Measurements from ENCODE around the gene TWF2.
"Not testable (repeated sequence)": the region's sequence is repeated elsewhere in the genome, so short reads cannot be mapped to it uniquely, and the experiment has no call there.

The TWF2 gene

GRCh38 chr3:52238761-52239701 lies at the start of gene TWF2:
TWF2 (minus strand) TSS chr3:52239158; CDS start chr3:52239016, 142 bp downstream.
- no peak for TF ChIP-seq EZH2 (IDR thresholded peaks at IDR 0.05; ENCODE audit: borderline replicate concordance, low read length)
- TF ChIP-seq, protein P1, sequence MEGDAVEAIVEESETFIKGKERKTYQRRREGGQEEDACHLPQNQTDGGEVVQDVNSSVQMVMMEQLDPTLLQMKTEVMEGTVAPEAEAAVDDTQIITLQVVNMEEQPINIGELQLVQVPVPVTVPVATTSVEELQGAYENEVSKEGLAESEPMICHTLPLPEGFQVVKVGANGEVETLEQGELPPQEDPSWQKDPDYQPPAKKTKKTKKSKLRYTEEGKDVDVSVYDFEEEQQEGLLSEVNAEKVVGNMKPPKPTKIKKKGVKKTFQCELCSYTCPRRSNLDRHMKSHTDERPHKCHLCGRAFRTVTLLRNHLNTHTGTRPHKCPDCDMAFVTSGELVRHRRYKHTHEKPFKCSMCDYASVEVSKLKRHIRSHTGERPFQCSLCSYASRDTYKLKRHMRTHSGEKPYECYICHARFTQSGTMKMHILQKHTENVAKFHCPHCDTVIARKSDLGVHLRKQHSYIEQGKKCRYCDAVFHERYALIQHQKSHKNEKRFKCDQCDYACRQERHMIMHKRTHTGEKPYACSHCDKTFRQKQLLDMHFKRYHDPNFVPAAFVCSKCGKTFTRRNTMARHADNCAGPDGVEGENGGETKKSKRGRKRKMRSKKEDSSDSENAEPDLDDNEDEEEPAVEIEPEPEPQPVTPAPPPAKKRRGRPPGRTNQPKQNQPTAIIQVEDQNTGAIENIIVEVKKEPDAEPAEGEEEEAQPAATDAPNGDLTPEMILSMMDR (IDR thresholded peaks at IDR 0.05; ENCODE audit: low read length), result peak; percentile 54
- no peaks in the 10 kb centered on the region for H3K27me3 ChIP-seq (ENCODE audit: insufficient read depth, low read length)
- peak within 1 kb of the TSS; percentile 76 for H3K4me3 ChIP-seq (ENCODE audit: low read depth, low read length, poor library complexity, severe bottlenecking)
- peak within 1 kb of the TSS; percentile 98 for H3K4me2 ChIP-seq (ENCODE audit: low read length)
- no peak within 1 kb of the TSS for H2AFZ ChIP-seq (ENCODE audit: low read length)
- H3F3A ChIP-seq (ENCODE audit: insufficient read depth, low read length), result no peaks in the 10 kb centered on the region
- peak within 1 kb of the TSS; percentile 74 for H3K27ac ChIP-seq (ENCODE audit: low read depth, low read length, poor library complexity, severe bottlenecking)
- H3K79me2 ChIP-seq (ENCODE audit: insufficient read depth, low read length), result peaks cover 8% of the 10 kb centered on the region
- no peaks in the 10 kb centered on the region for H4K20me1 ChIP-seq (ENCODE audit: insufficient read depth, low read length)
- H3K36me3 ChIP-seq (ENCODE audit: insufficient read depth, low read length), result peaks cover 10% of the 10 kb centered on the region; the same call in 1 of the 2 replicates
- H3K4me1 ChIP-seq (ENCODE audit: insufficient read depth, low read length, severe bottlenecking), result peaks cover 31% of the 10 kb centered on the region
- H3K9me3 ChIP-seq (ENCODE audit: low read length), result no peaks in the 10 kb centered on the region
- peak within 1 kb of the TSS; percentile 100 for H3K9ac ChIP-seq (ENCODE audit: low read length)
- H3K9me2 ChIP-seq (ENCODE audit: low read depth, low read length), result no peaks in the 10 kb centered on the region

- Histone ChIP-seq H3K4me3 (ENCODE audit: low read depth, low read length, poor library complexity, severe bottlenecking) (peak overlapping the region; percentile 70), H3K27ac (ENCODE audit: low read depth, low read length, poor library complexity, severe bottlenecking) (peak overlapping the region; percentile 94), H3F3A (ENCODE audit: insufficient read depth, low read length) (no peaks in the 10 kb centered on the region), H3K4me2 (ENCODE audit: low read length) (peak overlapping the region; percentile 84), H3K9me3 (ENCODE audit: low read length) (no peaks in the 10 kb centered on the region), H3K4me1 (ENCODE audit: insufficient read depth, low read length, severe bottlenecking) (peaks cover 19% of the 10 kb centered on the region), H4K20me1 (ENCODE audit: insufficient read depth, low read length) (no peaks in the 10 kb centered on the region), H2AFZ (ENCODE audit: low read length) (no peak overlapping the region), H3K9ac (ENCODE audit: low read length) (peak overlapping the region; percentile 80), H3K27me3 (ENCODE audit: insufficient read depth, low read length) (no peaks in the 10 kb centered on the region), H3K9me2 (ENCODE audit: low read depth, low read length) (no peaks in the 10 kb centered on the region), H3K79me2 (ENCODE audit: insufficient read depth, low read length) (no peaks in the 10 kb centered on the region), H3K36me3 (ENCODE audit: insufficient read depth, low read length) (peaks cover 10% of the 10 kb centered on the region; the same call in 1 of the 2 replicates)
- TF ChIP-seq EZH2 (IDR thresholded peaks at IDR 0.05; ENCODE audit: borderline replicate concordance, low read length), result no peak
- TF ChIP-seq, protein P1 (IDR thresholded peaks at IDR 0.05; ENCODE audit: low read length), result no peak
These were observed 49.7 kb upstream of the TWF2 start for GRCh38 chr3:52288674-52289073.

DNA sequence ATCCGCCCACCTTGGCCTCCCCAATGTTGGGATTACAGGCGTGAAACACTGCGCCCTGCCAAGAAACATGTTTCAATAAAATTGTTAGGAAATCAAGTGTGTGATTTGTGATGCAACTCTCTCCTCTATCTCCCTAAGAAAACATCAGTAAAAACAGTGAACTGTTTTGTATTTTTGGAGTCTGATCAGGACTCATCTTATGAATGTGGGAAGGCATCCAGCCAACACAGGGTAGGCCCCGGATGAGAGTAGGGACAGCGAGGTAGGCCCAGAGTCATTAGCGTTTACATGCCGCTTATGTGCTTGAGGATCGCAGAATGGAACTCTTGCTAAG lies 47.8 kb upstream of the TWF2 start:
- no peaks in the 10 kb centered on the region for H3K27me3 ChIP-seq (ENCODE audit: insufficient read depth, low read length)
- H3K9ac ChIP-seq (ENCODE audit: low read length), result peak overlapping the region; percentile 80
- H3K36me3 ChIP-seq (ENCODE audit: insufficient read depth, low read length), result peaks cover 3% of the 10 kb centered on the region; the same call in 1 of the 2 replicates
- no peaks in the 10 kb centered on the region for H4K20me1 ChIP-seq (ENCODE audit: insufficient read depth, low read length)
- no peaks in the 10 kb centered on the region for H3K9me2 ChIP-seq (ENCODE audit: low read depth, low read length)
- H3K27ac ChIP-seq (ENCODE audit: low read depth, low read length, poor library complexity, severe bottlenecking), result peak overlapping the region; percentile 94
- H2AFZ ChIP-seq (ENCODE audit: low read length), result no peak overlapping the region
- H3K4me2 ChIP-seq (ENCODE audit: low read length), result peak overlapping the region; percentile 84
- no peak for TF ChIP-seq EZH2 (IDR thresholded peaks at IDR 0.05; ENCODE audit: borderline replicate concordance, low read length)
- TF ChIP-seq, protein P1 (IDR thresholded peaks at IDR 0.05; ENCODE audit: low read length), result no peak
- H3K4me3 ChIP-seq (ENCODE audit: low read depth, low read length, poor library complexity, severe bottlenecking), result peak overlapping the region; percentile 70
- no peaks in the 10 kb centered on the region for H3K79me2 ChIP-seq (ENCODE audit: insufficient read depth, low read length)
- no peaks in the 10 kb centered on the region for H3K9me3 ChIP-seq (ENCODE audit: low read length)
- no peaks in the 10 kb centered on the region for H3F3A ChIP-seq (ENCODE audit: insufficient read depth, low read length)
- peaks cover 24% of the 10 kb centered on the region for H3K4me1 ChIP-seq (ENCODE audit: insufficient read depth, low read length, severe bottlenecking)

DNA sequence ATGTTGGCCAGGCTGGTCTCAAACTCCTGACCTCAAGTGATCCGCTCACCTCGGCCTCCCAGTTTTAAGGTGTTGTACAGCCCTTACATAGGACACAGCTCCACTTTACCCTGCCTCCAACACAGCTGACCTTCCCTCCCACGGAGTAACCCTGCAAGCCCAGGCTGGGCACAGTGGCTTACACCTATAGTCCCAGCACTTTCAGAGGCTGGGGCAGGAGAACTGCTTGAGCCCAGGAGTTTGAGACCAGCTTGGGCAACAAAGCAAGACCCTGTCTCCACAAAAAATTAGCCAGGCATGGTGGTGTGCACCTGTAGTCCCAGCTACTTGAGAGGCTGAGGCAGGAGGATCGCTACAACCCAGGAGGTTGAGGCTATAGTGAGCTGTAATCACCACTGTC lies 45.1 kb upstream of the TWF2 start:
- not testable (repeated sequence) for H3K27ac ChIP-seq (ENCODE audit: low read depth, low read length, poor library complexity, severe bottlenecking); H3K9ac ChIP-seq (ENCODE audit: low read length); H3K4me3 ChIP-seq (ENCODE audit: low read depth, low read length, poor library complexity, severe bottlenecking); H3F3A ChIP-seq (ENCODE audit: insufficient read depth, low read length); H3K9me2 ChIP-seq (ENCODE audit: low read depth, low read length); H3K4me2 ChIP-seq (ENCODE audit: low read length); H3K9me3 ChIP-seq (ENCODE audit: low read length); H2AFZ ChIP-seq (ENCODE audit: low read length); H3K27me3 ChIP-seq (ENCODE audit: insufficient read depth, low read length); H3K79me2 ChIP-seq (ENCODE audit: insufficient read depth, low read length); H3K36me3 ChIP-seq (ENCODE audit: insufficient read depth, low read length); H4K20me1 ChIP-seq (ENCODE audit: insufficient read depth, low read length)
- peaks cover 30% of the 10 kb centered on the region for H3K4me1 ChIP-seq (ENCODE audit: insufficient read depth, low read length, severe bottlenecking)

All from OCI-LY1 (cell line).